NCI-H128 (cell line): ENCODE data around the gene GABPB1.

Experiments
- DNase-seq: peaks from one replicate; lab custom pipeline; 2025; ENCODE audit not compliant: unreplicated experiment; lab: John Stamatoyannopoulos, UW

GABPB1 gene

GRCh38 chr15:50345298-50345697, 9.7 kb downstream of the GABPB1 start:
- DNase-seq = no peak

DNA sequence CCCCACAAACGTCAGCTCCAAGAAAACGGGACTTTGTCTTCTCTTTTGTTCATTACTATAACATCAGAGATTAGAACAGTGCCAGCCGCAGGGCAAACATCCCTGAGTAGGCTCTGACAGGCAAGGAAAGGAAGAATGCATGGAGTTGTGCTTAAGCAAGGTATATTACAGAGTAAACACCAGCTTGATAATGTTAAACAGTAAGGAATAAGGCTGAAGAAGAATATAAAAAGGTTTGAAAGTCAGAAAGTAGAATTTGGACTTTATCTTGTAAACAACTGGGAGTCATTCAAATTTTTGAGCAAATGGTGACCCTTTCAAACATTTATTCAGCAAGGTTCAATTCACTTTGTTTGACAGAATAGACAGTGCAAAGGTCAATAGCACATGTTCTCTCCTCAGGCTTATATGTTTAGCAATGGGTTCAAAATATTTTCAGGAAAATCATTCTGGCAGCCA, 11.0 kb downstream of the GABPB1 start:
- DNase-seq = no peak

- no peak for DNase-seq
These were observed 13.3 kb downstream of the GABPB1 start for GRCh38 chr15:50341616-50342136.

DNA sequence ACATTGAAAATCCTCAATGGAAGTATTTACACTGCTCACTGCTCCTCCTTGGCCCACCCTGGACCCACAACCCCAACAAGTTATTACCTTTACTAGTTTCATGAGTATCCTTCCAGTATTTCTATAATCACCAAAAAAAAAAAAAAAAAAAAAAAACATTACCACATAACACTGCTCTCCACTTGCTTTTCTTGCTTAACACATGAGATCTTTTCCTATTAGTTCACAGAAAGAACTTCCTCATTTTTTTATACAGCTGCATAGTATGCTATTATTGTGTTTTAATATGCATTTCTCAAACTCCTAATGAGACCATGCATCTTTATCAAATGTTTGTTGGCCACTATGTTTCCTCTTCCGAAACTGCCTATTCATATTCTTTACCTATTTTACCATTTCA, 14.6 kb downstream of the GABPB1 start:
- no peak for DNase-seq

DNA sequence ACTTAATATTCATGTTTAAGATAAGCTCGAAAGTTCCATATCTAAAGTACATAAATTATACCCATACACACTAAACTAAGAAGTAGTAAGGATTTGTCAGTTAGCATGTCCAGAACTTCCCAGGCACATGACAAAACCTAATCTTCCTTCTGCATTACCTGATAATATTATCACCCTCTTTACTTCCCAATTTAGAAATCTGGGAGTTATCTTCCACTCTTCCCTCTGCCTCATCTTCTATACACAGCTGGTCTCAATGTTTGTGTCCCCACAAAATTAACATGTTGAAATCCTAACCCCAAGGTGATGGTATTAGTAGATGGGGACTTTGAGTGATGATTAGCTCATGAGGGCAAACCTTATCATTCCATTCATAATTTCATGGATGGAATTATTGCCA, 15.3 kb downstream of the GABPB1 start:
- DNase-seq = no peak

DNA sequence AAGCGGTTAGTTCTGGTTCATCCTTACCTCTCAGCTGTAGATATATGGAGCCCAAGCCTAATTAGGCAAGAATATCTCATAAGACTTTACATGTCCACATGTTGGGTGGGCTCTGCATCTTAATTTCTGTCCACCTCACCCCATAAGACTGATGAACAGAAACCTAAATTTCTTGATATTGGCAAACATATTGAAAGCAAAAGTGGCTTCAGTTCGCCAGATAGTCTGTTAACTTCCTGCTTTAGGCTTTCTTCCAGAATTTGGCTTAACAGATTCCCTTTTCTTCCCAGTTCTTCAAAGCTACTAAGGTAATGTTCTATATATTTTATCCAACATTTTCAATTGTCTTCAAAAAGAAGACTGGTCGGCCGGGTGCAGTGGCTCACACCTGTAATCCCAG, 19.7 kb downstream of the GABPB1 start:
- DNase-seq = no peak

- no peak for DNase-seq
These were observed 21.8 kb downstream of the GABPB1 start for GRCh38 chr15:50333229-50333628.

GRCh38 chr15:50330921-50331320, 24.1 kb downstream of the GABPB1 start:
- no peak for DNase-seq

DNA sequence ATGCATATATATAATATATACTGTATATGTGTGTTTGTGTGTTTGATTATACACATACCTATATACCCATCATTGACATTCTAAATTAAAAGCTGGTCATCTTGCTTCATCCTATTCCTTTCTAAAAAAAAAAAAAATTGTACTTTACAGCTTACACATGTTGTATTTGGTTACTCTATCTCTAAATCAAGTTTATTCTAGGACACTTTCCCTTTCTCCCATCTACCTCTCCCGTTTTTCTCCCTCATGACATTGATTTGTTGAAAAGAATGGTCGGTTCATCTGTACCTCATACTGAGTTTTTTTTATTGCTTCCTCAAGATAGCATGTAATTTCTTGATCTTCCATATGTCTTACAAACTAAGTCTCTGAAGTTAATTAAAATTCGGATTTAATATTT, 26.9 kb downstream of the GABPB1 start:
- no peak for DNase-seq

GRCh38 chr15:50321680-50322210, 33.3 kb downstream of the GABPB1 start:
- no peak for DNase-seq

DNA sequence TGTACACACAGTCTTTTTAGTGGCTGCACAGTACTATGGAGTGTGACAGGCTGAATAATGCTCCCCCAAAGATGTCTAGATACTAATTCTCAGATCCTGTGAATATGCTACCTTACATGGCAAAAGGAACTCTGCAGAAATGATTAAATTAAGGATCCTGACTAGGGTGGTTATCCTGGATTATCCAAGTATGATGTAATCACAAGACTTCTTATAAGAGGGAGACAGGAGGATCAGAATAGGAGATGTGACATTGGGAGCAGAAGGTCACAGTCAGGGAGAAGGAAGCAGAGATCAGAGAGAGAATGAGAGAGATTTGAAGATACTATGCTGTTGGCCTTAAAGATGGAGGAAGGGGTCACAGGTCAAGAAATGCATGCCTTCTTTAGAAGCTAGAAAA, 34.5 kb downstream of the GABPB1 start:
- DNase-seq = no peak

- DNase-seq = no peak
These were observed 36.3 kb downstream of the GABPB1 start for GRCh38 chr15:50318697-50319096.

- no peak for DNase-seq
These were observed 39.0 kb downstream of the GABPB1 start for GRCh38 chr15:50315814-50316630.

- DNase-seq = no peak
These were observed 42.4 kb downstream of the GABPB1 start for GRCh38 chr15:50312636-50313035.

DNA sequence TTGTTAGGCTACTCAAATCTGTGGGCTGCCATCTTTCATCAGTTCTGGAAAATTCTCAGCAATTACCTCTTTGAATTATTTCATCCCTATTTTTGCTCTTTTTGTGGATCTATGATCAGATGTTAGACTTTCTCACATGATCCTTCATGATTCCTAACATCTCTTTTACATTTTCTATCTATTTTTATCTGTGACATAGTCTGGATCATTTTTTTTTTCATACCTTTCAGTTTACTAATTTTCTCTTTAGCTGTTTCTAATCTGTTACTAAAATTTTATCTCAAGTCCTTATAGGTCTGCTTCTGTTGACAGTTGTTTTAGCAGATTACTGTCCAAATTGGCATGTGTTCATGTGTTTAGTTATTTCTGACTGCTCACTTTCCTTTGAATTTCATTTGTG, 47.2 kb downstream of the GABPB1 start:
- DNase-seq = no peak

DNA sequence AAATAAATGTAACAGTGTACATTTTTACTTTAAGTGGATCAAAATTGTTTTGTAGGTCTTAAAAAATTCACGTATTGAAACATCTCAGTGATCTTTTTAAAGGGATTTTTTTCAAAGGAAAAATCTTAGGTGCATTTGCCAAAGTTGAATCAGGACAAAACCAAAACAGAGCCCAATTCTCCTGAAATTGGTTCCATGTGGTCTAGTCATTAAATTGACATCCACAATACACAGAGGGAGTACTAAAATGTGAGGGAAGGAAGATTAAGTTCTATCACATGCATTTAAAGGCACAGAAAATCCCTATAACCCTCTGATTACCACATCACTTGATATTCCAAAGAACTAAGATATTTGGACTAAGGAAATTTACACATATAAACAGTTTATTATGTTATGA, 50.2 kb downstream of the GABPB1 start:
- no peak for DNase-seq

DNA sequence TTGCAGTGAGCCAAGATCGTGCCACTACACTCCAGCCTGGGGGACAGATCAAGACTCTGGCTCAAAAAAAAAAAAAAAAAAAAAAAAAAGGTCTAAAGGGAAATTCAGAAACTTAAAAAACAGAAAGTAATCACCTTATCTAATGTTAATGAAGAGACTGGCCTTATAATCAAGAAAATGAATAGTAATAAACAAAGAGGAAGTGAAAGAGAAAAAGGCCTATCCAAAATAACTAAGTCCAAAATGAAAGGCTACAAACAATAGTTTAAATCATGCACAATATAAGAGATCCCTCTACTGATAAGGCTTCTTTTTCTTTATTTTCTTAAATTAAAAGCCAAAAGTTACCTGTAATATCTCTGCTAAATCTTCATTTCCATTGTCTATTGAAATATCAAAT, 52.4 kb downstream of the GABPB1 start:
- DNase-seq = no peak

DNA sequence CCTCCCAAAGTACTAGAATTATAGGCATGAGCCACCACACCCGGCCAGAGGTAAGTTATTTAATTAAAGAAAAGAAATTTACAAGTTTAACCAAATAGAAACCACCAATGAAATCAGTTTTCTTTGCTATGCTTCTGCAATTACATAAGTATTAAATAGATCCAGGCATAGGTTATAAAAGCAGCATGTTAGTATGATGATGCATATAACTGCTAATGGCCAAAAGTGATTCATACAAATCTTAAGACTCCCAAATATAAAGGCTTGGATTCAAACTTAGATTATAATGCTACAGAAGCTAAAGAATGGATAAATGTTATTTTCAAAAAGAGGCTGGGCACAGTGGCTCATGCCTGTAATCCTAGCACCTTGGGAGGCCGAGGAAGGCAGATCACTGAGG, 56.7 kb downstream of the GABPB1 start:
- no peak for DNase-seq

DNA sequence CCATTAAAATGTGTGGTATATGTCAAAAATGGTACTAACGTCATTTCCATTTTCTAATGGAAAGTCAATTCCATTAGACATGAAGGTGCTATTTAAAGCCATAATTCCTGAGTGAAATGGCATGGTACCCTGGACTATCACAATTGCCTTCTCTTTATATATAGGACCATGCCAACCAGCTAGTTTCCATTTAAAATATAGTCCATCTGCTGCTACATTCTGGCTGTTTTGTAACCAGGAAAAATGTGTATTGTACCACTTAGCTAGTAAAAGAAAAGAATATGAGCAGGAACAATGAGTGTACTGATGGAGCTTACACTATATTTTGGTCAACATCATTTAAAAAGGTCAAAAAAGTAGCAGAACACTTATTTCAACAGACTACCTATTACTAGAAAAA, 59.0 kb downstream of the GABPB1 start:
- no peak for DNase-seq

DNA sequence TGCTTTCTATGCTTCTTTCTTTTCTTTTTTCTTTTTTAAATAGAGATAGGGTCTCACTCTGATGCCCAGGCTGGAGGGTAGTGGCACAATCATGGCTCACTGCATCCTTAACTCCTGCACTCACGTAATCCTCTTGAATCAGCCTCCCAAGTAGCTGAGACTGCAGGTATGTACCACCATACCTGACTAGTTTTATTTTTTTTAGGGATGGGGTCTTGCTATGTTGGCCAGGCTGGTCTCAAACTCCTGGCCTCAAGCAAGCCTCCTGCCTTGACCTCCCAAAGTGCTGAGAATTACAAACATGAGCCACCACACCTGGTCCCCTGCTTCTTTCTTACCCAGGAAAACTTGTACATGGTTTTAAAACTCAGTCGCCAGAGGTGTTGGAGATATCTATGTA, 65.2 kb downstream of the GABPB1 start:
- DNase-seq = no peak

DNA sequence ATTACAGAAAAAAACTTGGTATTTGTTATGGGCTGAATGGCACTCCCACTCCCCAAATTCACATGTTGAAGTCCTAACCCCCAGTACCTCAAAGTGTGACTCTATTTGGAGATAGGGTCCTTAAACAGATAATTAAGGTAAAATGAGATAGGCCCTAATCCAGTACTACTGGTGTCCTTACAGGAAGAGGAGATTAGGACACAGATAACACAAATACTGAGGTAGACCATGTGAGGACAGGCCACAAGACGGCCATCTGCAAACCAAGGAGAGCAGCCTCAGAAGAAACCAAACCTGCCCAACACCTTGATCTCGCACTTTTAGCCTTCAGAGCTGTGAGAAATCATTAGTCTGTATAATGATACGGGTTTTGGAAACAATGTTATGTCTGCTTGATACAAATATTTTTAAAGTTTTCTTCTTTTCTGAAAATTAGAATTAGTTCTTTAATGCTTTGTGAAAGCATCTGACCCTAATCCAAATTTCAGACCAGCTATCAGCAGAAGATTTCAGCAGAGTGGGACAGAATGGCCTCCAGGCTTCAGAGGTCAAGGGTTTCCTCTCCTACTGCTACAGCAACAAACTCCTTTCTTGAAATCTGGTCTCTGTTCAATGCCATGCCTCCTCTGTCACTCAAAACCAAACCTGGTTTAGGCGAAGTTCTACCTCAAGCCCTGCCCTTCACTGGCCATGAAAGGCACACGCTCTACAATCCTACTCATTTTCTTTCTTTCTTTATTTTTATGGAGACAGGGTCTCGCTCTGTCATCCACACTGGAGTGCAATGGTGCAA, 67.5 kb downstream of the GABPB1 start:
- no peak for DNase-seq

- DNase-seq = no peak
These were observed 73.6 kb downstream of the GABPB1 start for GRCh38 chr15:50281427-50281826.
